Left lung (tissue), 10 donors: ENCODE measurements around the gene A2M. TPM values are rescaled to one million over a fixed set of nuclear protein-coding genes. Genes with fewer than 3 reads are reported as not detected.

Experiments used
- ATAC-seq: fragments of 200-7000 bp; cut with Tn5 transposase; one replicate; pipeline ENCODE4 v1.9.1; 2020; ENCODE audit warnings: moderate library complexity
- DNase-seq, 4 donors: peaks; one replicate each; pipeline ENCODE4 v3.0.0-alpha.2; 2013 to 2020
- H3K27ac ChIP-seq, 2 donors: fragments of 200-600 bp; sonication (generic) in 1 of 2; one replicate each; pipeline versions ENCODE4 v1.5.0 to v1.8.0; 2020 to 2021
- H3K27me3 ChIP-seq, 2 donors: fragments of 200-600 bp; sonication (generic) in 1 of 2; one replicate each; pipeline versions ENCODE4 v1.5.0 to v1.8.0; 2020 to 2021
- H3K36me3 ChIP-seq, 2 donors: fragments of 200-600 bp; sonication (generic) in 1 of 2; one replicate each; pipeline versions ENCODE4 v1.5.0 to v1.8.0; 2020 to 2021
- H3K4me1 ChIP-seq, 2 donors: fragments of 200-600 bp; one replicate each; pipeline ENCODE4 v1.8.0; 2021
- H3K4me3 ChIP-seq, 2 donors: fragments of 200-600 bp; sonication (generic) in 1 of 2; one replicate each; pipeline versions ENCODE4 v1.5.0 to v1.8.0; 2020 to 2021; ENCODE audit warnings: mild to moderate bottlenecking in 1 of 2
- H3K9me3 ChIP-seq, 2 donors: fragments of 200-600 bp; sonication (generic) in 1 of 2; one replicate each; pipeline versions ENCODE4 v1.5.0 to v1.8.0; 2020 to 2021
- intact Hi-C, 2 donors: fragments of 100-400 bp; cut with DNase I; formaldehyde crosslinking; loops; one replicate each; pipeline versions ENCODE4 v1.11.2 to v1.14.2; 2022
- polyA plus RNA-seq, 6 donors: library from polyadenylated mRNA; unstranded; fragments of 120-200 nt; gene quantifications; one replicate each; pipeline ENCODE4 v1.2.1, GENCODE V29; 2013; ENCODE audit not compliant: insufficient read length in 6 of 6
- total RNA-seq, 2 donors: library from RNA; stranded (reverse); fragmentation: NEBNext Ultra II Directional; extraction: Animal tissue kit (Norgen Biotek cat#: 25700); gene quantifications; one replicate each; pipeline ENCODE4 v1.2.1, GENCODE V29; 2021
- TF ChIP-seq, protein P1 (sequence below), 2 donors: fragments of 200-600 bp; sonication (generic) in 1 of 2; IDR thresholded peaks; one replicate each; pipeline versions ENCODE4 v1.5.0 to v1.8.0; 2021; ENCODE audit warnings: antibody characterized with exemption in 2 of 2
- donor health status: DM: no; HTN: yes; CAD: no.
- donor health status: DM: no; HTN: no; CAD: no.

A2M gene
- total and polyA plus RNA-seq, 8 donors: 814 to 2,660 (median 2,105) TPM

DNA sequence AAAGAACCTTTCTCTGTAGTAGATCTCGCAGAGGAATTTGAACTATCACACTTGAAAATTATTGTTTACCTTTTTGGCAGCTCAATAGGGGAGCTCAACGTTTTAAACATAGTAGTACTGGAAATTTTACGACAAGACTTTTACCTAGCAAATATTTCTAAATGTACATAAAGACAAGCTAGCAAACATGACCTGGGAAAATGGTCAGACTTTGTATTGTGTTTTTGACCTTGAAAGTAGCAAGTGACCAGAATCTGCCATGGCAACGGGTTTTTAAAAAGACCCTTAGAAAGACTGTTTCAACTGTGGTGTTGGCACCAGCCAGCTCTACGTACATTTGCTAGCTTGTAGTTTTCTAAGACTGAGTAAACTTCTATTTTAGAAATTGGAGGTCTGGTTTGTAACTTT lies 20.2 kb upstream of the A2M start:
- TF ChIP-seq, protein P1, sequence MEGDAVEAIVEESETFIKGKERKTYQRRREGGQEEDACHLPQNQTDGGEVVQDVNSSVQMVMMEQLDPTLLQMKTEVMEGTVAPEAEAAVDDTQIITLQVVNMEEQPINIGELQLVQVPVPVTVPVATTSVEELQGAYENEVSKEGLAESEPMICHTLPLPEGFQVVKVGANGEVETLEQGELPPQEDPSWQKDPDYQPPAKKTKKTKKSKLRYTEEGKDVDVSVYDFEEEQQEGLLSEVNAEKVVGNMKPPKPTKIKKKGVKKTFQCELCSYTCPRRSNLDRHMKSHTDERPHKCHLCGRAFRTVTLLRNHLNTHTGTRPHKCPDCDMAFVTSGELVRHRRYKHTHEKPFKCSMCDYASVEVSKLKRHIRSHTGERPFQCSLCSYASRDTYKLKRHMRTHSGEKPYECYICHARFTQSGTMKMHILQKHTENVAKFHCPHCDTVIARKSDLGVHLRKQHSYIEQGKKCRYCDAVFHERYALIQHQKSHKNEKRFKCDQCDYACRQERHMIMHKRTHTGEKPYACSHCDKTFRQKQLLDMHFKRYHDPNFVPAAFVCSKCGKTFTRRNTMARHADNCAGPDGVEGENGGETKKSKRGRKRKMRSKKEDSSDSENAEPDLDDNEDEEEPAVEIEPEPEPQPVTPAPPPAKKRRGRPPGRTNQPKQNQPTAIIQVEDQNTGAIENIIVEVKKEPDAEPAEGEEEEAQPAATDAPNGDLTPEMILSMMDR (IDR thresholded peaks at IDR 0.05): no peak
- H3K9me3 ChIP-seq: peaks cover 0 to 2% of the 10 kb centered on the region in 2 donors
- H3K4me3 ChIP-seq: no peak overlapping the region
- no peak overlapping the region for H3K27ac ChIP-seq
- H3K36me3 ChIP-seq: no peaks in the 10 kb centered on the region
- intact Hi-C loops: loop anchor here in 1 of 2 donors (10.0 kb wide), 1 partner anchor 99 kb away; no protein-coding TSS in a partner anchor
- peaks cover 0 to 4% of the 10 kb centered on the region in 2 donors for H3K4me1 ChIP-seq
- no peaks in the 10 kb centered on the region for H3K27me3 ChIP-seq
- DNase-seq (no peak), ATAC-seq (no peak)

DNA sequence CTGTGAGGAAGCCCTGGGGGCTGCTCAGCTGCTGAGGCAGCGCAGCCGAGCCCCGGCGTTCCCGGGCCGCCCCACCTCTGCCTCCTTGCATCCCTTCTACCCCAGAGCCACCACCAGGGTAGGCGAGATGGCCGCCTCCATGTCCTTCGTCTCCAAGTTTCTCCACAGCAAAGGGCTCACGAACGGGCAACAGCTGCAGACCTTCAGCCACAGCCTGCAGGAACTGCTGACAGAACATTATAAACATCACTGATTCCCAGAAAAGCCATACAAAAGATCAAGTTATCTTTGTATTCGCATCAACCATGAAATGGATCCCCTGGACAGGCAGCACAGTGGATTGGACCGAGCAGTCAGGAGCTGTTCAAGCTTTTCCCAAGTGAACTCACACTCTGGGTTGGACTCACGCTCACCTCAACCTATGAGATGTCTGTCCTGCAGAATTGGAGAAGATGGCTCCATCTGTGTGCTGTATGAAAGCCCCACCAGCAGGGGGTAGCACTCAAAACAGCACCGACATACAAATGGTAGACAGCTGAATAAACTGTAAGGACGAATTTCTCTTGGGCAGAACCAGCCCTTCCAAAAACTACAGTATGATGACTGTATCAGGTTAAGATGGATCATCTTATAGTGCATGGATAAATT lies 19.4 kb upstream of the A2M start:
- intact Hi-C loops: loop anchor here in 1 of 2 donors (10.0 kb wide), 1 partner anchor 100 kb away; no protein-coding TSS in a partner anchor
- ATAC-seq (peak; percentile 50), DNase-seq (peak; percentile 37 to 93 (median 80))
- H3K4me3 ChIP-seq: no peak overlapping the region
- H3K27me3 ChIP-seq: no peaks in the 10 kb centered on the region
- H3K4me1 ChIP-seq: peaks cover 0 to 4% of the 10 kb centered on the region in 2 donors
- H3K9me3 ChIP-seq: peaks cover 0 to 4% of the 10 kb centered on the region in 2 donors
- peak overlapping the region in 1 of 2 donors; percentile 68 for H3K27ac ChIP-seq
- TF ChIP-seq, protein P1 (IDR thresholded peaks at IDR 0.05): peak in 1 of 2 donors; percentile 38
- H3K36me3 ChIP-seq: no peaks in the 10 kb centered on the region

DNA sequence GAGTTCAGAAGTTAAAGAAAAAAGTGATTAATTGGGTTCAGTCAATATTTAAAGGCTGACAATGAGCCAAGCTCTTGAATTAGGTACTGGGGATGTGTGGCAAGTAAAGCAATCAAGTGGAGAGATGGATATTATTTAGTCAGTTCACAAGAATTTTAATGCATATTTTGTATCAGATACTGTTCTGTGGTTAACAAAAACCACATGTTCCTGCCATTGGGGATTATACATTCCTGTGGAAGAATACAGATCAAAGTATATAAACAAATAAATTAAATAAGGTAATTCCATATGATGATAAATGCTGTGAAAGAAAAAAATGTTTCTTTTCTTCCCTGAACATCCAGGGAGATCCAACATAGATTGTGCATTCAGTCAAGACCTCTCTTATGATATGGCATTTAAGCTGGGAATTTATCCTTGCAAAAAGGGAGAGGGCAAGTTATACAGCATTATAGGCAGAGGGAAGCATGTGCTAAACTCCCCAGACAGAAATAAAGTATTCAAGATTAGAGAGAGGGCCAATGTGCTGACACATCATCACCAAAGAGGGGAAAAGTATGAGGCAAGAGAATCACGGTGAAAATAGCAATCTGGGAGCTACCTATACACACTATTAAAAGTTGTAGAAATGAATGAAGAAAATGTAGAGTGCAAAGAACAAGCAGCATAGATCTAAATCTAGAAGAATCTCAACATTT lies 17.6 kb upstream of the A2M start:
- Histone ChIP-seq H3K9me3 (peaks cover 0 to 4% of the 10 kb centered on the region in 2 donors), H3K27me3 (no peaks in the 10 kb centered on the region), H3K36me3 (no peaks in the 10 kb centered on the region), H3K4me1 (peaks cover 0 to 4% of the 10 kb centered on the region in 2 donors), H3K27ac (peak overlapping the region in 1 of 2 donors; percentile 68), H3K4me3 (no peak overlapping the region)
- TF ChIP-seq, protein P1 (IDR thresholded peaks at IDR 0.05): no peak
- DNase-seq: peak in 2 of 4 donors; percentile 60 to 73
- intact Hi-C loops: loop anchor here in 1 of 2 donors (10.0 kb wide), 1 partner anchor 101 kb away; no protein-coding TSS in a partner anchor
- ATAC-seq: peak; percentile 27

DNA sequence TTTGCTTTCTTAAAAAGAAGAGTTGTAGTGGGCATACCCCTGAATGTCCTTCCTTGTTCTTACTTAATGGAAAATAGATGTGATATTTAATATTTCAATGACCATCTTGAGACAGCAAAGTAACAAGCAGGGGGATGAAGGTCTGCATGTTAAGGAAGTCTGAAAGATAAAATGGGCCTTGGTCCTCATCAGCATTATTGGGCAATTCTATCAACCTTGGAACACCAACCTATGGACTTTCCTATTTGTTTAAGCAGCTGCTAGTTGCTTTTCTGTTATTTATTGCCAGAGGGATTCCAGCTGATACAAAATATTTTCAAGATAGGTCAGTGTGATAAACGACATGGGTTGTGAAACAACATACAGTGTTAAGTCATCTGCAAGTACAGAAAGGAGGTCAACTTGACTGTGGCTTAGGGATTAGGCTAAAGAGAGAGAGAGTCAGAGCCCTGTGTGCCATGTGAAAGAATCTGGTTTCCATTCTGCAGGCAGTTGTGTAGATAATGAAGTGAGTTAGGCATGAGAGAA lies 16.4 kb upstream of the A2M start:
- H3K27ac ChIP-seq: no peak overlapping the region
- H3K27me3 ChIP-seq: no peaks in the 10 kb centered on the region
- intact Hi-C loops: loop anchor here in 1 of 2 donors (10.0 kb wide), 1 partner anchor 103 kb away; no protein-coding TSS in a partner anchor
- H3K36me3 ChIP-seq: no peaks in the 10 kb centered on the region
- TF ChIP-seq, protein P1 (IDR thresholded peaks at IDR 0.05): no peak
- DNase-seq: peak in 1 of 4 donors; percentile 68
- H3K9me3 ChIP-seq: peaks cover 0 to 4% of the 10 kb centered on the region in 2 donors
- H3K4me1 ChIP-seq: peaks cover 0 to 4% of the 10 kb centered on the region in 2 donors
- ATAC-seq: peak; percentile 45
- H3K4me3 ChIP-seq: no peak overlapping the region

DNA sequence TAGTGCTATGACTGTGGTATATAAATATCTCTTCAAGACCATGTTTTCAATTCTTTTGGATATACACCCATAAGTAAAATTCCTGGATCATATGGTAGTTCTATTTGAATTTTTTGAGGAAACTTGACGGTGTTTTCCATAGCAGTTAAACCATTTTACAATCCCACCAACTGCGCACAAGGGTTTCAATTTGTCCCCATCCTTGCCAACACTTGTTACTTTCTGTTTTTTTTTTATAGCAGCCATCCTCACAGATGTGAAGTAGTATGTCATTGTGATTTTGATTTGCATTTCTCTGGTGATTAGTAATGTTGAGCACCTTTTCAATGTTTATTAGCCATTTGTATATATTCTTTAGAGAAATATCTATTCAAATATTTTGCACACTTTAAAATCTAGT lies 14.5 kb upstream of the A2M start:
- Histone ChIP-seq H3K4me1 (peaks cover 0 to 4% of the 10 kb centered on the region in 2 donors), H3K27ac (no peak overlapping the region), H3K4me3 (no peak overlapping the region), H3K27me3 (no peaks in the 10 kb centered on the region), H3K9me3 (peaks cover 0 to 4% of the 10 kb centered on the region in 2 donors), H3K36me3 (no peaks in the 10 kb centered on the region)
- TF ChIP-seq, protein P1 (IDR thresholded peaks at IDR 0.05): no peak
- DNase-seq: no peak
- intact Hi-C loops: loop anchor here in 1 of 2 donors (10.0 kb wide), 1 partner anchor 105 kb away; no protein-coding TSS in a partner anchor
- ATAC-seq: no peak
